ENCODE data around the gene EXO1.
"Not testable (repeated sequence)": the region's sequence is repeated elsewhere in the genome, so short reads cannot be mapped to it uniquely, and the experiment has no call there.

Gene EXO1

DNA sequence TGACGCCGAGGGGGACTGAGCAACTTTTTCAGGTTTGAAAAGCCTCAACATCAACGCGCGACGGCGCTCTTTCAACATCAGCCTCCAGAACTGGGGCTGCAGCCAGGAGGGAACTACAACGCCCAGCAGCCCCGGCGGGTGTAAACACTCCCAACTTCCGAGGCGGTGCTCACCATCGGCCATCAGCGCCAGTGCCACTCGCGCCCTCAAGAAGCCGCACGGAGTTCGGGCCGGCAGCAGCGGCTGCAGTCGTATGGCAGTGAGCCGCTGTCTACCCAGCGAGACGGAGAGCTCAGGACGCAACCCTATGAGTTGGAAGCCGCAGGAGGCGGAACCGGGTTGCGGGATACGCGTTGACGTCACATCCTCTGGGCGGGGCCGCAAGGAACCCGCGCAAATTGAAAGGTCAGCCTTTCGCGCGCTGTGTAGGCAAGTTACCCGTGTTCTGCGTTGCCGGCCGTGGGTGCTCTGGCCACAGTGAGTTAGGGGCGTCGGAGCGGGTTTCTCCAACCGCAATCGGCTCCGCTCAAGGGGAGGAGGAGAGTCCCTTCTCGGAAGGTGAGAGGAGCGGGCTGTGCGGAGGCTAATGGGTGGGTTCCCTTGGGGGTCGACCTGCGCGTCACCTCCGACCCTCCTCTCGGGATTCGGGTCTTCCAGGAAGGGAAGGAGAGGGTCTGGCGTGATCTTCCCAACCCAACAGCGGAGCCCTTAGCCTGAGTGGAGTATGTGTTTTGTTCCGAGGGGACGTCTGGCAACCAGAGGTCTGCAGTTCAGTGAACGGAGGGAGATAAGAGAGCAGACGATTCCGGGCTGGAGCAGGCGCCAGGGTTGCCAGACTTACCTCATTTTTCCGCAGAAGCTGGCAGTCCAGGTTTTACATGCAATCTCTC is at the start of gene EXO1:
Gene EXO1 (plus strand): TSS at position 409 of the 890 bp plus-strand sequence. CDS start 2,222 bp downstream, outside the sequence.
- DNase-seq (ENCODE audit: low read depth in 2 of 2), result peak; percentile 70 to 77

DNA sequence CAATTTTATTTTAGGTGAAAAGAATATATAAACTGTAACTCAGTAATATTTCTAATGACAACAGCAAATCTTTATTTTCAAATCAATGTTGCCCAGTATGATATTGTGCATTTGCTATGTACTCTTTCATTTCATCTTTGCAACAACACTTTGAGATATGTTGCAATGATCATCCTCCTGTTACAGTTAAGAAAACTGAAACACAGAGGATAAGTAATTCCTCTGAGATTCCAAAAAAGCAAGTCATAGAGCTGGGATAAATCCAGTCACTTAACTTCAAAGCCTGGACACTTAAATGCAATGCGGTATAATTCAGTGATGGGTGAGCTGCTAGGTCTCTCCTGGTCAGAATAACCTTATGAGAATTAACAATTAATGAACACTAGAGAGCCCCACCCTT is 48.6 kb upstream of the EXO1 start:
- no peak for DNase-seq (ENCODE audit: low read depth in 2 of 2)

DNA sequence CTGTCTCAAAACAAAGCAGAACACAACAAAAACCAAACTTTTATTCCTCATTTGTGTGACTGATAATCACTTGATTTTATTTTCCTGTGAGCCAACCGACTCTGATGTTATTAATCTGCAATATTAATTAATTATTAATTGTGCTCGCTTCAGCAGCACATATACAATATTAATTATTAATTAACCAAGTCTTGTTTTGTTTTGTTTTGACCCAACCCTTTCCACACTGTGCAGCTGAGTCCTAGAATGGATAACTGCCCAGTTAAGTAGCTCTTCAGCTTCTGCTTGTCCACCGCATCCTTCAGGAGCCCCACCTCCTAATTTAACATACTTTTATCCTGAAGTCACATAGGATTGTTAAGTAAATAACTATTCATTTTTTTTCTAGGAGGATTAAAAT is 47.4 kb upstream of the EXO1 start:
- DNase-seq (ENCODE audit: low read depth in 2 of 2), result no peak

DNA sequence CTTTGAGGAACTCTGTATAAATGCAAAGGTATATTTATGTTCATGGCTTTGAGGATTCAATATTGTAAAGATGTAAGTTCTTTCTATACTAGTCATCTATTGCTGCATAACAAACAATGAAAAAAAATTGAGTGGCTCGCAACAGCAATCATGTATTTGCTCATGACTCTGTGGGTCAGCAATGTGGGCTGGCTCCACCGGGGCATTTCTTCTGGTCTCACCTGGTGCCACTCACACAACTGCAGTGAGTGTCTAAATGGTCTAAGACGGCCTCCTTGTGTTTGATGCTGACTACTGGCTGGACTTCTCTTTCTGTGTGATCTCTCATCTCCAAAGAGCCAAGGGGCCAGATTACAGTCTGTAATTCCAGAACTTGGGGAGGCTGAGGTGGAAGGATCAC is 45.1 kb upstream of the EXO1 start:
- DNase-seq (ENCODE audit: low read depth in 2 of 2), result no peak

DNA sequence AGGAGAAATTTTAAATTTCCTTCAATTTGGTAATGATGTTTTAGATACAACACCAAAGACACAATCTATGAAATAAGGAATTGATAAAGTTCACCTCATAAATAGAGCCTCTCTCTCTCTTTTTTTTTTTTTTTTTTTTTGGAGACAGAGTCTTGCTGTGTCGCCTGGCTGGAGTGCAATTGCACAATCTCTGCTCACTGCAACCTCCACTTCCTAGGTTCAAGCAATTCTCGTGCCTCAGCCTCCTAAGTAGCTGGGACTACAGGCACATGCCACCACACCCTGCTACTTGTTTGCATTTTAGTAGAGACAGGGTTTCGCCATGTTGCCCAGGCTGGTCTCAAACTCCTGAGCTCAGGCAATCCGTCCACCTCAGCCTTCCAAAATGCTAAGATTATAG is 43.3 kb upstream of the EXO1 start:
- DNase-seq (ENCODE audit: low read depth in 2 of 2), result not testable (repeated sequence)

DNA sequence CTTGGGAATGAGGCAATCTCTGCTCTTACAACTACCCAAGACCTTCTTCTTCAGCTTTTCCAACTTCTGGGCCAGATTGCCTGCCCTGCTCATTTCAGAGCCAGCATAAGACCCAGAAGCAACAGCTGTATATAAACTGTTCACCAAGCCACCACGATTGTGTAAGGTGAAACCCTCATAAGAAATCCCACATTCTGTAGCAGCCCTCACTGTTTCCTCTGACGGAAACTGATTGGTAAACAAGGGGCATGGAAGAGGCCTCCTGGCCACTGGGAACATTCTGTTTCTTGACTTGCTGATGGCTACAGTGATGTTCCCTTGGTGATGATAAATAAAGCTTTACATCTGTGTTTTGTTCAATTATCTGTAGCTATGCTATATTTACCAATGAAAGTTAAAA is 39.7 kb upstream of the EXO1 start:
- DNase-seq (ENCODE audit: low read depth in 2 of 2), result no peak

DNA sequence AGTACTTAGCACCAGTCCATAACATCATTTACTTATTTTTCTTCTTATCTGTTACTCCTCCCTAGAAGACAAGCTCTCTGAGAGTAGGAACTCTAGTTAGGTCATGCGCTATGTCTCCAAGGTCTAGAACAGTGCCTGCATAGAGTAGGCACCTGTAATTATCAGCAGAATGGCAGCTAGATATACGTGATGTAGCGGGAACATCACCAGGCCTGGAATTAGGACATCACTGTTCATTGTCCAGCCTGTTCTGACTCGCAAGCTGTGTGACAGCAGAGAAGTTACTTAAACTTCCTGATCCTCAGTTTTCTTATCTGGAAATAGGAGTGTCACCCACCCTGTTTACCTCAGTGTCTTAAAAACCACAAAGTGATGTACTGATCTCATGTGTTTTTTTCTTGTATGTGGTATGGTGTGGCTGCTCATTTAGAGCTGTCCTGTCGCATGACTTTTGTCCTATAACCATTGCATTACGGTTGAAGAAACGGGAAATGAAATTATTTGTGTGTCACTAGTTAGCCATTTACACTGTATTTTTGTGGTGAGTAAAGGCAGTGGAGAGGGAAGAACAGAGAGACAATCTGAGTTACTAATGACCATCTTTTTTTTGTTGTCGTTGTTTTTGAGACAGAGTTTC is 37.1 kb upstream of the EXO1 start:
- DNase-seq (ENCODE audit: low read depth in 2 of 2), result no peak

DNA sequence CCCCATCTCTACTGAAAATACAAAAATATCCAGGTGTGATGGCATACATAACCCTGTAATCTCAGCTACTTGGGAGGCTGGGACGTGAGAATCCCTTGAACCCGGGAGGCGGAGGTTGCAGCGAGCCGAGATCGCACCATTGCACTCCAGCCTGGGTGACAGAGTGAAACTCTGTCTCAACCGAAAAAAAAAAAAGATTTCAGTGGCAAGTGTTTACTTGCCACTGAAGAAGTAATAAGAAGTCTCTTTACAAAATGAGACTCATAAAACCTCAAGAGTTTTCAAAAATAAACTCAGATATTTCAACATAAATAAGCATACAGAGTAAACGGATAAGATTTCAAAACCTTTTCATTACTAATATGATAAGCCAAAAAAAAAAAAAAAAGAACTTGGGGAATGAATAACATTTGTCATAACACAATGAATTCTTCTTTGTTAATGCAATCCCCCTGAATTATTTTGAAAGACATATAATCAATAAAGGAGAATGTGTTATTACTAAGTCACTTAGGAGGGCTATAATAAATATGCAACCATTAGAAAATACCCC is 34.2 kb upstream of the EXO1 start:
- no peak for DNase-seq (ENCODE audit: low read depth in 2 of 2)

DNA sequence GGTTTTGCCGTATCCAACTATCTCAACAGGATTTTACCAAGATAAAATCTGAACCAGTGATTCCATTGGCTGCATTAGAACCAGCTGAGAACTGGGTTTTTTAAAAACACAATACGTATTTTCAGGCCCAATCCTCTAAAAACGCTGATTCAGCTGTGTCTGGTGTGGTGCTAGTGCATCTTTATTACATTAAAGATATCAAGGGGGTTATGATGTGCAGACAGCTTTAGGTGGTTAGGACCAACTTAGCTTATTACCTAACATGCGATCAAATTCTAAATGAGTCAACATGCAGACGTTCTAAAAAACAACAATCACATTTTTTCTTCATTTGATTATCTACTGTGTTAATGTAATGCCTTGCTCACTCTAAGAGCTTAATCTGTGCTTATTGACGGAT is 32.0 kb upstream of the EXO1 start:
- no peak for DNase-seq (ENCODE audit: low read depth in 2 of 2)

DNA sequence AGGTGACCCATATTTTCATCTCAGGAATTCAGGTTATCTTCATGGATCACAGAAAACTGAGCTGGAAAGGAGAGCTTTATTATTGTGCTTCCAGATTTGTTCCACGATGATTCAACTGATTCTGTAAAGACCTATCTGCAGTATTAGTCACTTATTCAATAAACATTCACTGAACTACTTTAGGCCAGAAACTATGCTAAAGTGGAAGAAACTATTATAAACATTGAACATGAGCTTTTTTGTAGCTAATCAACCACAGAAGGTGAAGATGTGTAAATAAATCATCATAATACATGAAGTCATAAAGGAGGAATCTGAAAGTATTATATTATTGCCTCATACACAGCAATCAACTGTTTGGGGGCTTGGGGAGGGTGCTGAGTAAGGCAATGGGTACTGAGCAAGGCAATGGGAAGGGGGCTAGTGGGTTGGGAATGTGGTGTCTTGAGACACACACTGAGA is 30.6 kb upstream of the EXO1 start:
- DNase-seq (ENCODE audit: low read depth in 2 of 2), result peak; percentile 69 to 70

DNA sequence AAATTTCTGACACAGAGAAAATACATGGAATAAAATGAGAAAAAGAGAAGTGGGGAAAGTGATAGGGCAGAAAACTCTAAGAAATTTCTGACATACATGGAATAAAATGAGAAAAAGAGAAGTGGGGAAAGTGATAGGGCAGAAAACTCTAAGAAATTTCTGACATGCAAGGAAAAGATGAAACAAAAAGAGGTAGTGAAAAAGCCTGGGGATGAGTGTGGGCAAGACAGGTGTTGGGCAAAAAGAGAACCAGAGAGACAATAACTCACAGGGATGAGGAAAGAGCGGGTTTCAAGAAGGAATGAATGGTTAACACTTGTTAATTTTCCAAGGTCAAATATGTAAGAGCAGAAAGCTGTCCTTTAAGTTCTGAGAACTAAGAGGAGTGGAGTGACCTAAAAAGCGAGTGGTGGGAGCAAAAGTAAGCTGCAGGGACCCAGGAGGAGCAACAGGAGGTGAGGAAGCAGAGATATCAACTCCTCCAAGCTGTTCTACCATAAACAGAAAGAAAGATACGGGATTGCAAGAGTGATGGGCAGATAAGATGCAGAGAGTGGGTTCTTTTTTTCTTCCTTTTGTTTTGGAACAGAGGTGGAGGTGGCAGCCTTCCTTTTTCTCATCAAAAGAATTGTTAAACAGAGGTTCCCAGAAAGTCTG is 29.9 kb upstream of the EXO1 start:
- DNase-seq (ENCODE audit: low read depth in 2 of 2), result no peak

DNA sequence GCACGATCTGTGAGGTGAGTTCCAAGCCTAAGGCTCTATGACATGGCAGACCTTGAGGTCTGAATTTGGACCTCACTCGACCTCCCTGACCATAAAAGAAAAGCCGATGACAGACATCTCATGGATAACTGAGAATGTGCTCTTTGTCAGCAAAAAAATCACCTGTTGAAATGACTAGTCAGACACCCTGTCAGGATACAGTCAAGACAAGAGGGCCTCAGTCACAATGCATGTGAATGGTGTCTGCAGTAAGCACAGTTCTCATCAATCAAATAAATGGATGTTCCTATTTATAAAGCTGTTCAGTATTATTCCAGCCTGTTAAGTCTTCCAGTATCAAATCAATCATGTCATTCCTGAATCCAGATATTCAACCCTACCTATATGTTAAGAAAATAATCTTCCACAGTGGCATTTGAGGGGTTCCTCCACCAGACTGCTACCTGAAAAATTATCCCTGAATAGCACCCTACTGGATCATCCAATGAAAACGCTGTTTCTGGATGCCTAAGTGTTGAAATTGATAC is 28.6 kb upstream of the EXO1 start:
- DNase-seq (ENCODE audit: low read depth in 2 of 2), result no peak

DNA sequence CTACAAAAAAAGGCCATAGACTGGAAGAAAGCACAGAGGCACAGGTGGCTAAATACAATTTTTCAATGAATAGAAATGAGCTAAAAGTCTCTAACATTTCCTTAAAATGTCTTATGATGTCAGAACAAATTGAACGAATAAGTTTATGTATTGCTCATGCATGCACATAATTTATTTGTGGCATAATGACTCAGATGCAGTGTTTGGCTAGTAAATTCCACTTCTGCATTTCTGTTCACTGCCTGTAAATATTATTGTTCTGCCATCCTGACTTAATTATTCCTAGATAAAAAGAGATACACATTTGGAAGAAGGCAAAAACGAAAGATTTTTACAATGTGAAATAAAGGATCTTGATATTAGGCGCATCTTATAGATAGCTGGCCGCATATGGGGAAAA is 26.6 kb upstream of the EXO1 start:
- DNase-seq (ENCODE audit: low read depth in 2 of 2), result no peak

DNA sequence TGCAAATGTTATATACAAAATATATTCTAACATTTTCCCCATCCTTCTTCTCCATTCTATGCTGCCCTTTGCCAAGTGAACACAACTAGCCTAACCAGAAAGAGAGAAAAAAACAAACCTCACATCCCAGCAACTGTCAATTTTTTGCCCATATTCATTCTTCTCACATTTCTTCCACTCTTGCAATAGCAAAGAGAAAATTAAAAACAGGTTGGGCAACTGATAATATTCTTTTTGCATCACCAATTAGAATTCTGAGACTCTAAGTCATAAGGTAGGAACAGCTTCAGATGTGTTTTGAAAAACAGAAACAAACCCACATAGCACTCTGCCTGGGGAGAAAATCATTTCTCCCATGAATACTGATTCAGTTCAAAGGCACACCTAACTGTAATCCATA is 25.2 kb upstream of the EXO1 start:
- no peak for DNase-seq (ENCODE audit: low read depth in 2 of 2)

DNA sequence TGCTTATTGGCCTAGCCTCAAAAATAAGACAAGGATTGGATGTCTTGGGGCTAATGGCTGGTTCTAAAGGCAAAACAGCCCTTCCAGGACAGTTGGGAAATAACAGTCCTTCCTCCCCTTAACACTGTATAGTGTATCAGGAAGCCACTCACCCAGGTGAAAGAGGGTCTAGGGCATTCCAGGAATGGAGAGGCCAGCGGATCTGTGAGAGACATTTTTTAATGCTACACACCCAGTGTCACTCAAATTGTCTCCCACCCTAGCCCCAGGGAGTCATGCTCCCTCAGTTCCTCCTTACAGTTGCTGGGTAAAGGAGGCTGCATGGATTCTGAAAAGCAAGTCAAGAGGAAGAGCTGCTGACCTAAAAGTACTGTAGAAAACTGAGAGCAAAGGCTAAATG is 24.1 kb upstream of the EXO1 start:
- no peak for DNase-seq (ENCODE audit: low read depth in 2 of 2)

DNA sequence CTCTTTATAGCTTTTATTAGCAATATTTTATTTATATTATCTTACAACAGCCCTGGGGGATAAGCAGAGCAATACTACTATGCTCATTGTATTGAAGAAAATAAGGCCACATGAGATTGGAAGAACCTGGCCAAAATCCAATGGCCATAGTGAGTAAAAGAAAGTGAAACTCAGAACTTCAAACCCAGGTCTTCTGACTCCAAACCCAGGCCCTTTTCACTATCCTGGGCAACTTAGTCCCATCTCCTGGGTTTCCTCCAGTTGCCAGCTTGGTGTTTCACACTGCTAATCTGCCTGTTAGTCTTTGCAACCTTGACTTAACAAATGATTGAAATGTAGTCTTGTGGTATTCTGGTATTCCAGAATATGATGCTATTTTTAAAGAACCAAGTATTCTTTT is 22.4 kb upstream of the EXO1 start:
- no peak for DNase-seq (ENCODE audit: low read depth in 2 of 2)

DNA sequence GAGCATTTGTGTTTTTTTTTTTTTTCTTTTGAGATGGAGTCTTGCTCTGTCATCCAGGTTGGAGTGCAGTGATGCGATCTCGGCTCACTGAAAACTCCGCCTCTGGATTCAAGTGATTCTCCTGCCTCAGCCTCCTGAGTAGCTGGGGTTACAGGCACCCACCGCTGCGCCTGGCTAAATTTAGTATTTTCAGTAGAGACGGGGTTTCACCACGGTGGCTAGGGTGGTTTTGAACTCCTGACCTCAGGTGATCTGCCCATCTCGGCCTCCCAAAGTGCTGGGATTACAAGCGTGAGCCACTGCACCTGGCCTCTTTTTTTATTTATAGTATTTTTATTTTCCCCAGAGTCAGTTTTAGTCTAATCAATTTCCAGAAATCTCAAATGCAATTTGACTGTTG is 21.4 kb upstream of the EXO1 start:
- DNase-seq (ENCODE audit: low read depth in 2 of 2), result not testable (repeated sequence)

DNA sequence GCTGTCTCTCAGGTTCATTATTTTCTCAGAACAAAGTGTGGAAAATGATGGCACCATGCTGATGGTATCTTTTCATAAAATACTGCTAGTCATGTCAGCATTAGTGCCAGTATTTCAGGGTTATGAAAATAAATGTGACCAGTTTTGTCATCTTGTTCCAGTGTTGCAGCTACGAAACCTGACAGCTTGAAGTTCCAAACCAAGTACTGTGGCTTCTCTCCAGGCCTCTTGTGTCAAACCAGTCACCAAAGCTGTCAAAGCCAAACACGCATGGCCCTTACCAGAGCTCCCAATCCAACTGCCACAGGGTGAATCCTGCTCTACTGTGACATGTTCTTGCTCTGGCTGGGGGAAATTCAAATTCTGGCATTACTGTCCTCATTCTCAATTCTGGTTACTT is 20.7 kb upstream of the EXO1 start:
- DNase-seq (ENCODE audit: low read depth in 2 of 2), result no peak

DNA sequence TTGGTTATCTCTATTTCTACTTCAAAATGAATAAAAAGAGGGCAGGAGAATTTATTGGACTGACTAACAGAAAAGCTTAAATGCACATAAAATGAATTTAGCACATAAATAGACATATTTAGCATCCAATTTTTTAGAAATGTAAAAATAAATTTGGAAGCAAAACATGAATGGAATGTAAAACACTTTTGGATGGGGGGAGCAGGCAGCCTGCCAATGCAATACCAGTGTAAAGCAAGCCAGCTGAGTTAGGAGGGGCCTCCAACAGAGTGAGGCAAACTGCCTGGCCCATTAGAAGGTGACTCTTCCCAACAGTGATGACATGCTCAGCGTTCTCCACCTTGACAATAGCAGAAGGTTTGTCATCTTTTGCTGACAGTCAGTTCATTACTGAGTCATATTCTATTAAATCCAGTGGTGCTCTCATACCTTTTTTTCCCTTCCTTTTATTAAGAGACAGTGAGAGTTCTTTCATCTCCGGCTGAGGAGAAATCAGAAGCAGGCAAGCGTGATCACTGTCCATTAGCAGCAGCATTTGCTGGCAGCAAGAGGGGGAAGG is 19.5 kb upstream of the EXO1 start:
- DNase-seq (ENCODE audit: low read depth in 2 of 2), result peak in 1 of 2 experiments; percentile 43

DNA sequence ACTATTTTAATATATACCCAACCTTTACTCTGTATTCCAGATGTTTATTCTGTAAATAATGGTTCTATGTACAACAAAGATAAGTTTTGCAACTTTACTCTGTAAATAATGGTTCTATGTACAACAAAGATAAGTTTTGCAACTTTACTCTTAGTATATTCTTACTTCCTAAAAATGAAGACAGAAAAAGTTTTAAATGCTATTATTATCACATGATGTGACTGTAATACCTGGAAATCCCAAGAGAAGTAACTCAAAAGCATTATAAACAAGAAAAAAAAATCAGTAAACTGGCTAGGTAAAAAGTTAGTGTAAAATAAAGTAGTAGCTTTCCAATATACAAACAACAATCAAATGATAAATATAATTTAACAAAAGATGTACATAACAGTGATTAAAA is 18.5 kb upstream of the EXO1 start:
- no peak for DNase-seq (ENCODE audit: low read depth in 2 of 2)

DNA sequence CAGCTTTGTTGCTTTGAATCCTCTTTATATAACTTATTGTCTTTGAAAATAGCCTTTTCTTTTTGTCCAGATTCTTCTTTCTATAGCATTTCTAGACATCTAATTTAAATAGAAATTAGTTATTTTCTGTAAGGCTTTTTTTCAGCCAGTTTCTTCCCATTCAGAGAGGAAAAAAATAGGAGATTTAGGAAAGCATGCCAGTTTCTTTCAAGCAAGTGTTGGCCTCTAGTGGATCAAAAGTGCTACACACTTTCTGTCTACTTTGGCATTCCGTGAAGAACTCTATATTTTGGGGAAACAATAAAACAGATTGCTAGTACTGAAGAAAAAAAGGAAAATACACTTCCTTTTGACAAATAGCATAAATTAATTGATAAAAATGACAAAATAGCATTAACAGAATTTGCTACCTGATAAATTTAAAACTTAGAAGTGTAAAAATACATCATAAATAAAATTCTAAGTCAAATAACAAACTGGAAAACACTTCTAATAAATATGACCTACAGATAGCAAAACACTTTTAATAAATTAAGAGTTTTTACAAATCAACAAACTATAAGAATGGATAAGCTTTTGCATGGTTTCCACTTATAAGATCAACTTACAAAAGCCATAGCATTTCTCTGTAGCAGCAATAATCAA is 13.1 kb upstream of the EXO1 start:
- no peak for DNase-seq (ENCODE audit: low read depth in 2 of 2)

Data from fibroblast of skin of left biceps (primary cell).